IMR-90 (cell line): Measurements from ENCODE around the gene ADGRG3. TPM values are rescaled to one million over a fixed set of nuclear protein-coding genes. Genes with fewer than 3 reads are reported as not detected.

Experiments used
- ATAC-seq: fragments of 200-7000 bp; cut with Tn5 transposase; 2 replicates; pipeline ENCODE4 v1.9.1; 2020; ENCODE audit warnings: low read depth, mild to moderate bottlenecking, moderate library complexity
- Bru-seq: library from RNA; stranded (reverse); fragments of 400-500 nt; gene quantifications from one replicate; lab custom pipeline; 2021; lab: Mats Ljungman, UMichigan
- BruChase-seq, 2 experiments: library from RNA; stranded (reverse); fragments of 400-500 nt; gene quantifications; one replicate each; lab custom pipeline; 2021; lab: Mats Ljungman, UMichigan
- BruUV-seq: library from RNA; stranded (reverse); fragments of 400-500 nt; replicated peaks from 2 replicates; lab custom pipeline; 2021; lab: Mats Ljungman, UMichigan
- CTCF ChIA-PET: fragments of 300-600 bp; formaldehyde crosslinking; extraction: SDS; loops from one replicate; lab custom pipeline; 2021; ENCODE audit warnings: antibody characterized with exemption; lab: Yijun Ruan, JAX
- POLR2A ChIA-PET: fragments of 300-600 bp; sonication (Branson Sonifier 250); formaldehyde crosslinking; loops from one replicate; lab custom pipeline; 2022; ENCODE audit warnings: antibody characterized with exemption; ENCODE audit not compliant: unreplicated experiment; lab: Charles Lee
- DNase-seq: peaks from one replicate; pipeline ENCODE4 v3.0.0; 2013
- H2AFZ ChIP-seq: replicated peaks from 2 replicates; pipeline ENCODE3; 2013; ENCODE audit warnings: low read length, mild to moderate bottlenecking; ENCODE audit not compliant: poor library complexity
- H2AK5ac ChIP-seq: 2 replicates; pipeline ENCODE4 v1.6.1; 2013; ENCODE audit warnings: low read depth, low read length, inconsistent platforms
- H2AK9ac ChIP-seq: replicated peaks from 2 replicates; pipeline ENCODE3; 2013; ENCODE audit warnings: mild to moderate bottlenecking, low read depth, low read length, moderate library complexity; ENCODE audit not compliant: poor library complexity
- H2BK120ac ChIP-seq: 2 replicates; pipeline ENCODE4 v1.6.1; 2013; ENCODE audit warnings: low read depth, low read length, inconsistent platforms
- H2BK15ac ChIP-seq: 3 replicates; pipeline ENCODE4 v1.6.1; 2013; ENCODE audit warnings: low read depth, low read length, inconsistent platforms
- H2BK20ac ChIP-seq: 2 replicates; pipeline ENCODE4 v1.6.1; 2013; ENCODE audit warnings: low read depth, mild to moderate bottlenecking, inconsistent platforms, low read length, moderate library complexity
- H2BK5ac ChIP-seq: 2 replicates; pipeline ENCODE4 v1.6.1; 2013; ENCODE audit warnings: mild to moderate bottlenecking, low read depth, low read length, inconsistent platforms; ENCODE audit not compliant: poor library complexity, severe bottlenecking
- H3K14ac ChIP-seq: replicated peaks from 2 replicates; pipeline ENCODE4 v1.6.1; 2013; ENCODE audit warnings: low read depth, low read length, inconsistent platforms
- H3K18ac ChIP-seq: 2 replicates; pipeline ENCODE4 v1.6.1; 2013; ENCODE audit warnings: low read depth, low read length, control low read depth
- H3K23ac ChIP-seq: 2 replicates; pipeline ENCODE4 v1.6.1; 2013; ENCODE audit warnings: low read depth, low read length, inconsistent platforms
- H3K27ac ChIP-seq: 2 replicates; pipeline ENCODE4 v1.5.1; 2013; ENCODE audit warnings: mild to moderate bottlenecking, control low read depth, low read length; ENCODE audit not compliant: insufficient read depth
- H3K27me3 ChIP-seq: 2 replicates; pipeline ENCODE4 v1.6.1; 2013; ENCODE audit warnings: low read length; ENCODE audit not compliant: control insufficient read depth, insufficient read depth
- H3K36me3 ChIP-seq: 2 replicates; pipeline ENCODE4 v1.6.1; 2013; ENCODE audit warnings: low read length, mixed read lengths; ENCODE audit not compliant: control insufficient read depth, insufficient read depth
- H3K4ac ChIP-seq: 2 replicates; pipeline ENCODE4 v1.6.1; 2013; ENCODE audit warnings: low read depth, low read length, inconsistent platforms
- H3K4me1 ChIP-seq: 2 replicates; pipeline ENCODE4 v1.6.1; 2013; ENCODE audit warnings: low read length, mixed read lengths; ENCODE audit not compliant: control insufficient read depth, insufficient read depth
- H3K4me2 ChIP-seq: 2 replicates; pipeline ENCODE4 v1.6.1; 2013; ENCODE audit warnings: low read depth, mild to moderate bottlenecking, control low read depth, low read length, moderate library complexity
- H3K4me3 ChIP-seq: 2 replicates; pipeline ENCODE4 v1.5.1; 2013; ENCODE audit warnings: low read depth, mild to moderate bottlenecking, control low read depth, low read length, moderate library complexity; ENCODE audit not compliant: insufficient read depth
- H3K56ac ChIP-seq: 2 replicates; pipeline ENCODE4 v1.6.1; 2013; ENCODE audit warnings: low read length, inconsistent platforms; ENCODE audit not compliant: insufficient read depth; ENCODE audit errors: extremely low read depth
- H3K79me1 ChIP-seq, 2 experiments: 2 replicates each; pipeline ENCODE4 v1.6.1; 2013; ENCODE audit warnings: low read length in 2 of 2, inconsistent platforms in 1 of 2, low read depth in 1 of 2
- H3K9ac ChIP-seq: 2 replicates; pipeline ENCODE4 v1.6.1; 2013; ENCODE audit warnings: low read depth, low read length, control low read depth
- H3K9me1 ChIP-seq: 2 replicates; pipeline ENCODE4 v1.6.1; 2013; ENCODE audit warnings: low read length, inconsistent platforms; ENCODE audit not compliant: insufficient read depth
- H3K9me3 ChIP-seq: 2 replicates; pipeline ENCODE4 v1.6.1; 2013; ENCODE audit warnings: low read length; ENCODE audit not compliant: control insufficient read depth, insufficient read depth
- H4K20me1 ChIP-seq: 2 replicates; pipeline ENCODE4 v1.6.1; 2013; ENCODE audit warnings: low read length, inconsistent platforms; ENCODE audit not compliant: insufficient read depth
- H4K5ac ChIP-seq: 2 replicates; pipeline ENCODE4 v1.6.1; 2013; ENCODE audit warnings: mild to moderate bottlenecking, low read depth, low read length, control low read depth
- H4K8ac ChIP-seq, 2 experiments: 2 replicates each; pipeline ENCODE4 v1.6.1; 2013; ENCODE audit warnings: low read depth in 2 of 2, low read length in 2 of 2, control low read depth in 1 of 2, inconsistent platforms in 1 of 2
- H4K91ac ChIP-seq: 2 replicates; pipeline ENCODE4 v1.6.1; 2013; ENCODE audit warnings: low read depth, low read length, inconsistent platforms; ENCODE audit not compliant: insufficient read depth
- BHLHE40 ChIP-seq: fragments of 150-350 bp; IDR thresholded peaks from 2 replicates; pipeline ENCODE4 v1.6.1; 2016; ENCODE audit warnings: mild to moderate bottlenecking, low read depth, low read length
- CEBPB ChIP-seq: IDR thresholded peaks from 2 replicates; pipeline ENCODE4 v1.6.1; 2012; ENCODE audit warnings: low read depth, low read length, improper control_type of control experiment
- MAFK ChIP-seq: IDR thresholded peaks from 2 replicates; pipeline ENCODE4 v1.6.1; 2012; ENCODE audit warnings: low read depth, low read length, improper control_type of control experiment
- MAZ ChIP-seq: IDR thresholded peaks from 2 replicates; pipeline ENCODE4 v1.6.1; 2012; ENCODE audit warnings: low read depth, mild to moderate bottlenecking, low read length, improper control_type of control experiment, moderate library complexity, borderline replicate concordance
- MXI1 ChIP-seq: IDR thresholded peaks from 2 replicates; pipeline ENCODE4 v1.6.1; 2012; ENCODE audit warnings: low read depth, mild to moderate bottlenecking, low read length, moderate library complexity, borderline replicate concordance
- POLR2A ChIP-seq: IDR thresholded peaks from 2 replicates; pipeline ENCODE4 v1.6.1; 2012; ENCODE audit warnings: mild to moderate bottlenecking, low read depth, low read length
- RAD21 ChIP-seq: IDR thresholded peaks from 2 replicates; pipeline ENCODE4 v1.6.1; 2012; ENCODE audit warnings: low read length, improper control_type of control experiment
- SMC3 ChIP-seq: fragments of 150-350 bp; IDR thresholded peaks from 2 replicates; pipeline ENCODE4 v1.6.1; 2016; ENCODE audit warnings: low read depth, mild to moderate bottlenecking, antibody characterized with exemption, low read length, moderate library complexity
- WGBS, 2 experiments: methylation state at CpG; one replicate each; pipeline versions ENCODE4 v1.1.5 to v1.1.7; 2013; ENCODE audit warnings: missing lambda C conversion rate in 2 of 2; ENCODE audit not compliant: insufficient read length in 1 of 2; ENCODE audit errors: extremely low coverage in 2 of 2; 5-methylcytosine and 5-hydroxymethylcytosine counted together
- dilution Hi-C: fragments of 300-500 bp; cut with HindIII; formaldehyde crosslinking; loops from one replicate; pipeline ENCODE4 v1.14.3; 2018; ENCODE audit warnings: low sequenced_read_pairs; ENCODE audit not compliant: unreplicated experiment
- in situ Hi-C: fragments of 300-500 bp; cut with MboI; formaldehyde crosslinking; loops from 3 replicates; pipeline ENCODE4 v1.14.3; 2019; ENCODE audit warnings: low sequenced_read_pairs, inconsistent platforms, mixed read lengths
- intact Hi-C: fragments of 100-400 bp; cut with micrococcal nuclease; formaldehyde crosslinking; loops from 2 replicates; pipeline ENCODE4 v1.10.0; 2022
- long read RNA-seq: library from polyadenylated mRNA; unstranded; transcript quantifications from one replicate; pipeline ENCODE4 v2.0.0, GENCODE V29; 2021; ENCODE audit not compliant: unreplicated experiment
- polyA plus RNA-seq, 3 experiments: library from polyadenylated mRNA; depleted of rRNA; stranded (reverse); fragments of >200 nt; gene quantifications; 2 replicates each; pipeline ENCODE4 v1.2.3, GENCODE V29; 2012; ENCODE audit warnings: low replicate concordance in 1 of 3
- total RNA-seq: library from RNA; depleted of rRNA; stranded (reverse); fragments of >200 nt; gene quantifications from 2 replicates; pipeline ENCODE4 v1.2.3, GENCODE V29; 2012; rRNA removed
- TF ChIP-seq, protein P1 (sequence below): fragments of 150-350 bp; IDR thresholded peaks from 2 replicates; pipeline ENCODE4 v1.6.1; 2016; ENCODE audit warnings: low read depth, mild to moderate bottlenecking, low read length, moderate library complexity, borderline replicate concordance
- TF ChIP-seq, protein P2 (sequence below): conservative IDR thresholded peaks from 2 replicates; pipeline ENCODE4 v1.5.1; 2012; ENCODE audit warnings: mild to moderate bottlenecking, low read depth, low read length, improper control_type of control experiment
- TF ChIP-seq, protein P3 (sequence below): fragments of 150-350 bp; IDR thresholded peaks from 2 replicates; pipeline ENCODE4 v1.6.1; 2017; ENCODE audit warnings: mild to moderate bottlenecking, antibody characterized with exemption, low read length, low read depth

Gene ADGRG3, protein sequence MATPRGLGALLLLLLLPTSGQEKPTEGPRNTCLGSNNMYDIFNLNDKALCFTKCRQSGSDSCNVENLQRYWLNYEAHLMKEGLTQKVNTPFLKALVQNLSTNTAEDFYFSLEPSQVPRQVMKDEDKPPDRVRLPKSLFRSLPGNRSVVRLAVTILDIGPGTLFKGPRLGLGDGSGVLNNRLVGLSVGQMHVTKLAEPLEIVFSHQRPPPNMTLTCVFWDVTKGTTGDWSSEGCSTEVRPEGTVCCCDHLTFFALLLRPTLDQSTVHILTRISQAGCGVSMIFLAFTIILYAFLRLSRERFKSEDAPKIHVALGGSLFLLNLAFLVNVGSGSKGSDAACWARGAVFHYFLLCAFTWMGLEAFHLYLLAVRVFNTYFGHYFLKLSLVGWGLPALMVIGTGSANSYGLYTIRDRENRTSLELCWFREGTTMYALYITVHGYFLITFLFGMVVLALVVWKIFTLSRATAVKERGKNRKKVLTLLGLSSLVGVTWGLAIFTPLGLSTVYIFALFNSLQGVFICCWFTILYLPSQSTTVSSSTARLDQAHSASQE
- not detected in 2 replicates for total RNA-seq
- polyA plus RNA-seq (2012; rRNA removed) = not detected in 2 replicates
- not detected in 2 replicates for polyA plus RNA-seq (2012; cell fraction: cytosol; rRNA removed)
- polyA plus RNA-seq (2012; cell fraction: nucleus; rRNA removed; ENCODE audit: low replicate concordance) = not detected in 2 replicates
- Bru-seq, nascent RNA = not detected
- BruChase-seq, experiment 1, labeled RNA remaining after a 6-hour chase = not detected
- not detected for BruChase-seq, experiment 2, labeled RNA remaining after a 2-hour chase
- long read RNA-seq = 0 reads

DNA sequence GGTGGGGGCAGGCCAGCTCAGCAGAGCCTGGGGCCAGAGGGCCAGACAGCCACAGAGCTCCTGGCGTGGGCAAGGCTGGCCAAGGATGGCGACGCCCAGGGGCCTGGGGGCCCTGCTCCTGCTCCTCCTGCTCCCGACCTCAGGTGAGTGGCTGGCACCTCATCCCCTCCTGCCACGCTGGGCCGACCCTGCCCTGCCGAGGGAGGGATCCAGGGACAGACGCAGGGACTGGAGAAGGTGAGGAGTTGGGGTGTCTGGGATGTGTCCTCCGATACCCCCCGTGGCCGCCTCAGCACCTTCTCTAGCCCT is at the start of gene ADGRG3:
Gene ADGRG3 (plus strand): TSS at position 44 of the 309 bp plus-strand sequence. CDS start 42 bp downstream, at position 86.
- ChIA-PET CTCF (no interaction called here), POLR2A (no interaction called here)
- Histone ChIP-seq H3K4me2 (no peak within 1 kb of the TSS), H3K79me1 (no peaks in the 10 kb centered on the region), H3K9me1 (no peaks in the 10 kb centered on the region; the same call in 1 of the 2 replicates), H3K9ac (no peak within 1 kb of the TSS), H4K91ac (no peak within 1 kb of the TSS), H3K18ac (no peak within 1 kb of the TSS), H3K56ac (no peak within 1 kb of the TSS), H4K8ac (no peak within 1 kb of the TSS), H2BK15ac (no peak within 1 kb of the TSS), H2AK9ac (peak within 1 kb of the TSS; percentile 42), H2AFZ (peak within 1 kb of the TSS; percentile 32), H3K36me3 (no peaks in the 10 kb centered on the region), H3K23ac (no peak within 1 kb of the TSS), H3K4ac (no peak within 1 kb of the TSS), H4K20me1 (no peaks in the 10 kb centered on the region; the same call in 1 of the 2 replicates), H3K14ac (no peak within 1 kb of the TSS), H3K27me3 (peaks cover 35% of the 10 kb centered on the region), H2BK120ac (no peak within 1 kb of the TSS), H3K4me3 (no peak within 1 kb of the TSS), H4K5ac (no peak within 1 kb of the TSS), H3K27ac (no peak within 1 kb of the TSS), H3K9me3 (no peaks in the 10 kb centered on the region), H2BK5ac (no peak within 1 kb of the TSS), H2AK5ac (no peak within 1 kb of the TSS), H2BK20ac (no peak within 1 kb of the TSS), H3K4me1 (no peaks in the 10 kb centered on the region)
- dilution Hi-C loops (no loop called here), in situ Hi-C loops (no loop called here), intact Hi-C loops (no loop called here)
- TF ChIP-seq MAZ = no peak
- TF ChIP-seq SMC3 = no peak
- no peak for TF ChIP-seq BHLHE40
- no peak for TF ChIP-seq MAFK
- TF ChIP-seq, protein P1, sequence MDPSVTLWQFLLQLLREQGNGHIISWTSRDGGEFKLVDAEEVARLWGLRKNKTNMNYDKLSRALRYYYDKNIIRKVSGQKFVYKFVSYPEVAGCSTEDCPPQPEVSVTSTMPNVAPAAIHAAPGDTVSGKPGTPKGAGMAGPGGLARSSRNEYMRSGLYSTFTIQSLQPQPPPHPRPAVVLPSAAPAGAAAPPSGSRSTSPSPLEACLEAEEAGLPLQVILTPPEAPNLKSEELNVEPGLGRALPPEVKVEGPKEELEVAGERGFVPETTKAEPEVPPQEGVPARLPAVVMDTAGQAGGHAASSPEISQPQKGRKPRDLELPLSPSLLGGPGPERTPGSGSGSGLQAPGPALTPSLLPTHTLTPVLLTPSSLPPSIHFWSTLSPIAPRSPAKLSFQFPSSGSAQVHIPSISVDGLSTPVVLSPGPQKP = no peak
- TF ChIP-seq, protein P2, sequence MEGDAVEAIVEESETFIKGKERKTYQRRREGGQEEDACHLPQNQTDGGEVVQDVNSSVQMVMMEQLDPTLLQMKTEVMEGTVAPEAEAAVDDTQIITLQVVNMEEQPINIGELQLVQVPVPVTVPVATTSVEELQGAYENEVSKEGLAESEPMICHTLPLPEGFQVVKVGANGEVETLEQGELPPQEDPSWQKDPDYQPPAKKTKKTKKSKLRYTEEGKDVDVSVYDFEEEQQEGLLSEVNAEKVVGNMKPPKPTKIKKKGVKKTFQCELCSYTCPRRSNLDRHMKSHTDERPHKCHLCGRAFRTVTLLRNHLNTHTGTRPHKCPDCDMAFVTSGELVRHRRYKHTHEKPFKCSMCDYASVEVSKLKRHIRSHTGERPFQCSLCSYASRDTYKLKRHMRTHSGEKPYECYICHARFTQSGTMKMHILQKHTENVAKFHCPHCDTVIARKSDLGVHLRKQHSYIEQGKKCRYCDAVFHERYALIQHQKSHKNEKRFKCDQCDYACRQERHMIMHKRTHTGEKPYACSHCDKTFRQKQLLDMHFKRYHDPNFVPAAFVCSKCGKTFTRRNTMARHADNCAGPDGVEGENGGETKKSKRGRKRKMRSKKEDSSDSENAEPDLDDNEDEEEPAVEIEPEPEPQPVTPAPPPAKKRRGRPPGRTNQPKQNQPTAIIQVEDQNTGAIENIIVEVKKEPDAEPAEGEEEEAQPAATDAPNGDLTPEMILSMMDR = no peak
- no peak for TF ChIP-seq MXI1
- no peak for TF ChIP-seq POLR2A
- TF ChIP-seq, protein P3, sequence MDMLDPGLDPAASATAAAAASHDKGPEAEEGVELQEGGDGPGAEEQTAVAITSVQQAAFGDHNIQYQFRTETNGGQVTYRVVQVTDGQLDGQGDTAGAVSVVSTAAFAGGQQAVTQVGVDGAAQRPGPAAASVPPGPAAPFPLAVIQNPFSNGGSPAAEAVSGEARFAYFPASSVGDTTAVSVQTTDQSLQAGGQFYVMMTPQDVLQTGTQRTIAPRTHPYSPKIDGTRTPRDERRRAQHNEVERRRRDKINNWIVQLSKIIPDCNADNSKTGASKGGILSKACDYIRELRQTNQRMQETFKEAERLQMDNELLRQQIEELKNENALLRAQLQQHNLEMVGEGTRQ = no peak
- TF ChIP-seq CEBPB = no peak
- no peak for TF ChIP-seq RAD21
- DNase-seq (no peak), ATAC-seq (no peak)
- no TSS peak for BruUV-seq
- 80% methylated on average over 1 of the region's 11 CpGs; no CpG with 5 or more reads in 1 of the 2 experiments for WGBS, 2 experiments
